NT2/D1 (cell line): ENCODE results near the gene CHAMP1.

Source experiments
- SUZ12 ChIP-seq: IDR thresholded peaks from 2 replicates; pipeline ENCODE4 v1.6.1; 2011; ENCODE audit not compliant: insufficient read length, insufficient read depth; ENCODE audit errors: extremely low read depth
- YY1 ChIP-seq: IDR thresholded peaks from 2 replicates; pipeline ENCODE4 v1.6.1; 2011; ENCODE audit not compliant: insufficient read length, insufficient read depth
- ZNF274 ChIP-seq: IDR thresholded peaks from 2 replicates; pipeline ENCODE4 v1.6.1; 2011; ENCODE audit warnings: mild to moderate bottlenecking, low read depth, low read length

- no peak for TF ChIP-seq ZNF274
- TF ChIP-seq SUZ12 = no peak
- TF ChIP-seq YY1 = no peak
Observed at GRCh38 chr13:114275304-114275703, 39.0 kb upstream of the CHAMP1 start.
